ENCODE measurements around the gene CNTNAP2.

- no peak for TF ChIP-seq GATA2 (IDR thresholded peaks at IDR 0.05; ENCODE audit: low read depth, low read length)
- no peak for TF ChIP-seq GATA3 (IDR thresholded peaks at IDR 0.05; ENCODE audit: low read depth, low read length)
Measured at GRCh38 chr7:146262527-146262926, 145.9 kb downstream of the CNTNAP2 start.
